Neuronal stem cell (in vitro differentiated cells): ENCODE data around the gene PRDM8.

Source experiments
- DNase-seq: peaks from one replicate; pipeline ENCODE4 v3.0.0-alpha.2; 2013; ENCODE audit warnings: low spot score
- H2AFZ ChIP-seq: one replicate; pipeline ENCODE4 v1.6.1; 2013; ENCODE audit warnings: mild to moderate bottlenecking, low read length, inconsistent platforms
- H2AK5ac ChIP-seq: 2 replicates; pipeline ENCODE4 v1.6.1; 2013; ENCODE audit warnings: low read depth, mild to moderate bottlenecking, inconsistent platforms, low read length, moderate library complexity, mixed read lengths
- H2BK120ac ChIP-seq: 2 replicates; pipeline ENCODE4 v1.6.1; 2013; ENCODE audit warnings: low read depth, mild to moderate bottlenecking, inconsistent platforms, low read length, moderate library complexity, mixed read lengths
- H2BK12ac ChIP-seq: one replicate; pipeline ENCODE4 v1.6.1; 2013; ENCODE audit warnings: low read length, inconsistent platforms
- H2BK15ac ChIP-seq: 2 replicates; pipeline ENCODE4 v1.6.1; 2013; ENCODE audit warnings: mild to moderate bottlenecking, low read length, inconsistent platforms, mixed read lengths
- H2BK5ac ChIP-seq: one replicate; pipeline ENCODE4 v1.6.1; 2013; ENCODE audit warnings: inconsistent platforms, mild to moderate bottlenecking, low read length, moderate library complexity
- H3K14ac ChIP-seq: one replicate; pipeline ENCODE4 v1.6.1; 2013; ENCODE audit warnings: low read length, inconsistent platforms
- H3K18ac ChIP-seq: 2 replicates; pipeline ENCODE4 v1.6.1; 2013; ENCODE audit warnings: low read length, inconsistent platforms
- H3K23ac ChIP-seq: 2 replicates; pipeline ENCODE4 v1.6.1; 2013; ENCODE audit warnings: low read depth, mild to moderate bottlenecking, mixed read lengths, low read length, inconsistent platforms; ENCODE audit not compliant: poor library complexity
- H3K27ac ChIP-seq: replicated peaks from 3 replicates; pipeline ENCODE4 v1.5.1; 2013; ENCODE audit warnings: low read length, inconsistent platforms
- H3K27me3 ChIP-seq, 3 experiments: 2 replicates each; pipeline ENCODE4 v1.6.1; 2013; ENCODE audit warnings: low read length in 3 of 3, mild to moderate bottlenecking in 2 of 3, inconsistent platforms in 1 of 3, low read depth in 1 of 3, mixed read lengths in 1 of 3, moderate library complexity in 1 of 3; ENCODE audit not compliant: control insufficient read depth in 3 of 3, insufficient read depth in 3 of 3
- H3K36me3 ChIP-seq, 2 donors: replicated peaks in 1 of 2; 2 replicates each; pipeline ENCODE4 v1.6.1; 2013; ENCODE audit warnings: low read length in 2 of 2; ENCODE audit not compliant: control insufficient read depth in 2 of 2, insufficient read depth in 2 of 2
- H3K4ac ChIP-seq: 2 replicates; pipeline ENCODE4 v1.6.1; 2013; ENCODE audit warnings: inconsistent platforms, mild to moderate bottlenecking, low read length, moderate library complexity
- H3K4me1 ChIP-seq, 2 donors: 1 replicate in 1 of 2; 2 replicates in 1 of 2; pipeline ENCODE4 v1.6.1; 2013; ENCODE audit warnings: low read length in 2 of 2, low read depth in 1 of 2; ENCODE audit not compliant: control insufficient read depth in 2 of 2, insufficient read depth in 1 of 2
- H3K4me2 ChIP-seq: one replicate; pipeline ENCODE4 v1.6.1; 2013; ENCODE audit warnings: mild to moderate bottlenecking, low read length, inconsistent platforms; ENCODE audit not compliant: insufficient read depth, poor library complexity, severe bottlenecking
- H3K4me3 ChIP-seq, 2 donors: 2 replicates each; pipeline ENCODE4 v1.5.1; 2013; ENCODE audit warnings: low read length in 2 of 2, mild to moderate bottlenecking in 2 of 2, inconsistent platforms in 1 of 2, moderate library complexity in 1 of 2
- H3K79me1 ChIP-seq: one replicate; pipeline ENCODE4 v1.6.1; 2013; ENCODE audit warnings: low read depth, mild to moderate bottlenecking, inconsistent platforms, low read length, moderate library complexity
- H3K9ac ChIP-seq: one replicate; pipeline ENCODE4 v1.6.1; 2013; ENCODE audit warnings: mild to moderate bottlenecking, low read depth, low read length, inconsistent platforms; ENCODE audit not compliant: poor library complexity
- H3K9me3 ChIP-seq, 2 donors: replicated peaks in 1 of 2; 2 replicates each; pipeline versions ENCODE3 to v1.6.1; 2013; ENCODE audit warnings: low read length in 2 of 2, mild to moderate bottlenecking in 2 of 2, inconsistent platforms in 1 of 2, low read depth in 1 of 2, mixed read lengths in 1 of 2, moderate library complexity in 1 of 2; ENCODE audit not compliant: control insufficient read depth in 2 of 2, insufficient read depth in 1 of 2
- H4K8ac ChIP-seq: one replicate; pipeline ENCODE4 v1.6.1; 2013; ENCODE audit warnings: low read depth, mild to moderate bottlenecking, inconsistent platforms, low read length, moderate library complexity
- H4K91ac ChIP-seq: one replicate; pipeline ENCODE4 v1.6.1; 2013; ENCODE audit warnings: low read length, low read depth, mild to moderate bottlenecking, inconsistent platforms; ENCODE audit not compliant: poor library complexity
- whole genome bisulfite sequencing, 2 donors: extraction: QIAGEN DNeasy Blood & Tissue Kit; methylation state at CpG; one replicate each; pipeline ENCODE4 v1.1.7; 2013; ENCODE audit warnings: missing lambda C conversion rate in 2 of 2, mixed read lengths in 1 of 2; ENCODE audit not compliant: insufficient read length in 2 of 2, insufficient replicate concordance in 1 of 2; ENCODE audit errors: extremely low coverage in 2 of 2; 5-methylcytosine and 5-hydroxymethylcytosine counted together

Gene PRDM8

GRCh38 chr4:80213117-80213815 is 16.0 kb downstream of the PRDM8 start:
- Histone ChIP-seq H2AFZ (no peak overlapping the region), H3K9ac (no peak overlapping the region), H3K4me1 (peaks cover 0 to under 1% of the 10 kb centered on the region in 2 donors), H3K27me3 (peaks cover 2 to 31% (median 11%) of the 10 kb centered on the region in 3 experiments), H2BK12ac (no peak overlapping the region), H3K4me2 (no peak overlapping the region), H2AK5ac (no peak overlapping the region), H3K23ac (no peak overlapping the region), H3K4ac (no peak overlapping the region), H2BK5ac (no peak overlapping the region), H3K36me3 (no peaks in the 10 kb centered on the region), H2BK120ac (no peak overlapping the region), H3K27ac (no peak overlapping the region), H3K4me3 (no peak overlapping the region), H3K14ac (no peak overlapping the region), H2BK15ac (no peak overlapping the region), H3K9me3 (peaks cover 0 to under 1% of the 10 kb centered on the region in 2 donors), H4K8ac (no peak overlapping the region), H3K18ac (no peak overlapping the region), H3K79me1 (no peaks in the 10 kb centered on the region), H4K91ac (no peak overlapping the region)
- no peak for DNase-seq
- WGBS, 2 donors, result no CpG with 5 or more reads among the region's 5 CpGs

GRCh38 chr4:80215449-80216052 is 18.2 kb downstream of the PRDM8 start:
- Histone ChIP-seq H3K23ac (no peak overlapping the region), H3K79me1 (no peaks in the 10 kb centered on the region), H2AK5ac (no peak overlapping the region), H2BK12ac (no peak overlapping the region), H4K91ac (no peak overlapping the region), H3K4me2 (no peak overlapping the region), H4K8ac (no peak overlapping the region), H2AFZ (no peak overlapping the region), H3K14ac (no peak overlapping the region), H3K36me3 (no peaks in the 10 kb centered on the region), H3K4me1 (no peaks in the 10 kb centered on the region), H3K4ac (no peak overlapping the region), H3K18ac (no peak overlapping the region), H3K27me3 (peaks cover 0 to 16% (median 3%) of the 10 kb centered on the region in 3 experiments), H3K9me3 (no peaks in the 10 kb centered on the region), H3K27ac (no peak overlapping the region), H3K9ac (no peak overlapping the region), H2BK5ac (no peak overlapping the region), H2BK120ac (no peak overlapping the region), H2BK15ac (no peak overlapping the region), H3K4me3 (no peak overlapping the region)
- no peak for DNase-seq
- WGBS, 2 donors, result no CpG with 5 or more reads among the region's 5 CpGs

- Histone ChIP-seq H4K8ac (no peak overlapping the region), H3K9ac (no peak overlapping the region), H3K18ac (no peak overlapping the region), H3K27me3 (peaks cover 0 to 10% (median 0%) of the 10 kb centered on the region in 3 experiments), H3K4me1 (no peaks in the 10 kb centered on the region), H2BK120ac (no peak overlapping the region), H2BK5ac (no peak overlapping the region), H2BK15ac (no peak overlapping the region), H3K79me1 (no peaks in the 10 kb centered on the region), H3K9me3 (no peaks in the 10 kb centered on the region), H3K14ac (no peak overlapping the region), H3K27ac (no peak overlapping the region), H3K4me3 (no peak overlapping the region), H3K4me2 (no peak overlapping the region), H3K23ac (no peak overlapping the region), H3K4ac (no peak overlapping the region), H2AK5ac (no peak overlapping the region), H2AFZ (no peak overlapping the region), H3K36me3 (no peaks in the 10 kb centered on the region), H2BK12ac (no peak overlapping the region), H4K91ac (no peak overlapping the region)
- no peak for DNase-seq
- WGBS, 2 donors, result no CpG with 5 or more reads among the region's 2 CpGs
These were observed 18.9 kb downstream of the PRDM8 start for GRCh38 chr4:80216100-80216761.
